Measurements from ENCODE around the gene DMRT1.

Gene DMRT1

GRCh38 chr9:886886-887285 lies 45.4 kb downstream of the DMRT1 start:
- TF ChIP-seq YY1 (IDR thresholded peaks at IDR 0.05; ENCODE audit: low read depth) (no peak), CREB1 (IDR thresholded peaks at IDR 0.05; ENCODE audit: low read depth) (no peak), EP300 (IDR thresholded peaks at IDR 0.05; ENCODE audit: borderline replicate concordance) (no peak), MAX (IDR thresholded peaks at IDR 0.05) (no peak), ZBTB7A (IDR thresholded peaks at IDR 0.05; ENCODE audit: low read depth) (no peak), RAD21 (IDR thresholded peaks at IDR 0.05; ENCODE audit: low read depth) (no peak), NFIC (IDR thresholded peaks at IDR 0.05) (no peak)

GRCh38 chr9:892123-892522 lies 50.6 kb downstream of the DMRT1 start:
- TF ChIP-seq USF1 (IDR thresholded peaks at IDR 0.05) = no peak
- TF ChIP-seq TEAD4 (IDR thresholded peaks at IDR 0.05) = no peak
- no peak for TF ChIP-seq REST (IDR thresholded peaks at IDR 0.05; ENCODE audit: low read depth)
- TF ChIP-seq MAX (IDR thresholded peaks at IDR 0.05) = no peak
- TF ChIP-seq RAD21 (IDR thresholded peaks at IDR 0.05; ENCODE audit: low read depth) = no peak
- no peak for TF ChIP-seq CEBPB (IDR thresholded peaks at IDR 0.05)
- TF ChIP-seq EP300 (IDR thresholded peaks at IDR 0.05; ENCODE audit: borderline replicate concordance) = no peak
- no peak for TF ChIP-seq ZBTB7A (IDR thresholded peaks at IDR 0.05; ENCODE audit: low read depth)
- TF ChIP-seq TAF1 (IDR thresholded peaks at IDR 0.05; ENCODE audit: low read depth) = no peak
- no peak for TF ChIP-seq YY1 (IDR thresholded peaks at IDR 0.05; ENCODE audit: low read depth)
- no peak for TF ChIP-seq NFIC (IDR thresholded peaks at IDR 0.05)
- no peak for TF ChIP-seq TCF12 (IDR thresholded peaks at IDR 0.05; ENCODE audit: low read depth)
- no peak for TF ChIP-seq EGR1 (IDR thresholded peaks at IDR 0.05)
- TF ChIP-seq CREB1 (IDR thresholded peaks at IDR 0.05; ENCODE audit: low read depth) = no peak
- no peak for TF ChIP-seq FOXM1 (IDR thresholded peaks at IDR 0.05; ENCODE audit: borderline replicate concordance, low read depth)

GRCh38 chr9:893115-893514 lies 51.6 kb downstream of the DMRT1 start:
- no peak for TF ChIP-seq TCF12 (IDR thresholded peaks at IDR 0.05; ENCODE audit: low read depth)
- no peak for TF ChIP-seq RAD21 (IDR thresholded peaks at IDR 0.05; ENCODE audit: low read depth)
- TF ChIP-seq MAX (IDR thresholded peaks at IDR 0.05) = no peak
- no peak for TF ChIP-seq CEBPB (IDR thresholded peaks at IDR 0.05)
- TF ChIP-seq TEAD4 (IDR thresholded peaks at IDR 0.05) = no peak

GRCh38 chr9:893843-894420 lies 52.4 kb downstream of the DMRT1 start:
- TF ChIP-seq USF1 (IDR thresholded peaks at IDR 0.05) = no peak
- peak; percentile 94 for TF ChIP-seq RAD21 (IDR thresholded peaks at IDR 0.05; ENCODE audit: low read depth)
- TF ChIP-seq EGR1 (IDR thresholded peaks at IDR 0.05) = no peak

GRCh38 chr9:899440-900184 lies 58.1 kb downstream of the DMRT1 start:
- TF ChIP-seq TCF12 (IDR thresholded peaks at IDR 0.05; ENCODE audit: low read depth) (no peak), YY1 (IDR thresholded peaks at IDR 0.05; ENCODE audit: low read depth) (no peak), FOXM1 (IDR thresholded peaks at IDR 0.05; ENCODE audit: borderline replicate concordance, low read depth) (no peak), MAX (IDR thresholded peaks at IDR 0.05) (no peak), CEBPB (IDR thresholded peaks at IDR 0.05) (no peak), REST (IDR thresholded peaks at IDR 0.05; ENCODE audit: low read depth) (no peak), TAF1 (IDR thresholded peaks at IDR 0.05; ENCODE audit: low read depth) (no peak), EGR1 (IDR thresholded peaks at IDR 0.05) (no peak)

- TF ChIP-seq REST (IDR thresholded peaks at IDR 0.05; ENCODE audit: low read depth) (no peak), ZBTB7A (IDR thresholded peaks at IDR 0.05; ENCODE audit: low read depth) (no peak)
These were observed 62.4 kb downstream of the DMRT1 start for GRCh38 chr9:903886-904285.

Data from Ishikawa (cell line).